GM12873 (cell line): ENCODE results near the gene ARFGAP2.

ENCODE experiments used
- CTCF ChIP-seq: IDR thresholded peaks from 2 replicates; pipeline ENCODE4 v1.5.1; 2012; ENCODE audit warnings: low read depth, mild to moderate bottlenecking, moderate library complexity, low read length, control low read depth; ENCODE audit not compliant: insufficient read depth; ENCODE audit errors: missing control alignments

ARFGAP2 gene

GRCh38 chr11:47156333-47156732 is 20.3 kb downstream of the ARFGAP2 start:
- no peak for TF ChIP-seq CTCF

DNA sequence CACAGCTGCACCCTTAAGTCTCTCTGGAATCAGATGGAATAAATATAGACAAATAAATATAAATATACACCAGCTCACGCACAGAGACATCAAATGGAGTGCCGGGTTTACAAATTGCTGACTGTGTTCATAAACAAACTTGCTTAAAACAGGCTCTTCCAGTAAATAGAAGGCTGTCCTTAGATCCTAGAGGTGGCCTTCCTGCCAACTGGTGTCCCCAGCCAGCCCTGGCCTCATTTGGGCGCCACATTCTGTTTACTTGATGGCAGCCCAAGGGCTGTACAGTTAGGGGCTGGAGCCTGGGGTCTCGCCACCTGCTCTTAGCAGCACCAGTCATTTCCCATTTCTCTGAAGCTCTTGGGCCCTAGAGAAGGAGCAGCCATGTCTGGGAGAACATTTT is 20.8 kb downstream of the ARFGAP2 start:
- TF ChIP-seq CTCF, result no peak

- no peak for TF ChIP-seq CTCF
These were observed 21.8 kb downstream of the ARFGAP2 start for GRCh38 chr11:47154616-47155570.

DNA sequence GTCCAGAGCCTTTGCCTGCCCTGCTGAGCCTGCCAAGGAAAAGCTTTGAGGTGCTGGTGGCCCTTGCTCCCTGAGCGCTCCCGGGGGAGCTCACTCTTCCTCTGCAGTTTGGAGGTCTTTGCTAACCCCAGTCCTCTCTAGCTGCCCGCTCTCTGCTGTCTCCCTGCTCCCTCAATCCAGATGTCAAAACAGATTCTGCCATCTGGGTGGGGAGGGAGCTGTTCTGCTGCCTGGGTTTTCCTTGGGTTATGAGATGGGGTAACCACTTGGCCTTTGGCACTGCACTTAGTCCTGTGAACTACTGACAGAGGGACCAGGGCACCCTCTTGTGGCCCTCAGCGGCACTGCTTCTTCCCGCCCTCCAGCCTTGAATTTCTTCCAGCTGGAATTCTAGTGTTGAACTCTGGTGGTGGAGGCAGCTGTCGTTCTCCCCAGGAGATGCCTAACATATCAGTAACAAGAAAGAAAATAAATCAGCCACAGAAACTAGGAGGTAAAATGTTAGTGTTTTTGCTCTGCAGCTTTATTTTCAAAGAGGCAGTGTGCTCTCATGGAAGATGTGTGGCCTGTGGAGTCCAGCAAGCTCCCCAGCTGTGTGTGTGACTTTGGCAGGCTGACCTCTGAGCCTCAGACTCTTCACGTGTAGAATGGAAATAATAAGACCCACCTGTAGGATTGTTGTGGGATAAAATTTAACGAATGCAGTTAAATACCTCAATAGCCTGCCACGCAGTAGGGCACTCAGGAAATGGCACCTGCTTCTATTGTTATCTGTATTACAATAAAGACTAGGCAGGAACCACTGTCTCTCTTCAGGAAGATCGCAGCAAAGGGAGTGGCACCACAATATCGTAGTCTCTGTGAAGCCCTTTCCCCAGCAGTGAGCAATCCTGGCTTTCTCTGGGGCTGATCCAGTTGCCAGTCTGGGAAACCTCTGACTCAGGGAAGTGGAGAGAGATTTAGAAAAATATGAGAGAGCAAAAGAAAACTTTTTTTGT is 23.4 kb downstream of the ARFGAP2 start:
- TF ChIP-seq CTCF, result peak; percentile 99

DNA sequence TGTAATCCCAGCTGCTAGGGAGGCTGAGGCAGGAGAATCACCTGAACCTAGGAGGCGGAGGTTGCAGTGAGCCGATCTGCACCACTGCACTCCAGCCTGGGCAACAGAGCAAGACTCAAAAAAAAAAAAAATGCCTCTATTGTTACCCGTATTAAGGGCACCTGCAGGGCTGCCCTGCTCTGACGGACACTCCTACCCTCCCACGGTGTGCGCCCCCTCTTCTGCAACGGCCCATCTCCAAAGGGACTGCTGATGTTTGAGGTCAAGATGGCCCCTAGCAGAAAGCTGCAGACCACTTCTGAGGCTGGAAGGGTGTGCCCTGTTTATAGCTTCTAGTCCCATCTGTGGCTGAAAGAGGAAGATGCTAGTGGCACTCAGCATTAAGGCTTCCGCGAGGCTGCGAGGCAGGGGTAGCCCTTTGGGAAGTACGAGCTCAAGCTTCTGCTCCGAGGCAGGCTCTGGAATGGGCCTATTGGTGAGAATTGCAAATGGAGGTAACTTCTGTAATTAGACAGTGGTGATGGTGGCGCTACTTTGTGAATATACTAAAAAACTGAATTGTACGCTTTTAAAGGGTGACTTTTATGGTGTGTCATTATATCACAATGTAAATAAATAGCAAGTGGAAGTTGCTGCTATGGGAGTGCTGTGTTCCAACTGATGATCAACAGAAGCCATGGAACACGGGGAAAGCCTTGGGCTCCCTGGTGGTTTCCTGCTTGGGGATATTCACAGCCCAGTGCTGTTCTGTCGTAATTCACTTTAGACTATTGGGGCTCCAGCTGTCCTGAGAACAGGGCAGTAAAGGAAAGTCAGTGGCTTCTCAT is 24.3 kb downstream of the ARFGAP2 start:
- TF ChIP-seq CTCF, result no peak

- no peak for TF ChIP-seq CTCF
These were observed 26.9 kb downstream of the ARFGAP2 start for GRCh38 chr11:47149782-47150181.
